Natural killer cell (primary cell): ENCODE data around the gene SCYL3. TPM values are rescaled to one million over a fixed set of nuclear protein-coding genes. Genes with fewer than 3 reads are reported as not detected.

Source experiments
- ATAC-seq, 3 donors: fragments of 150-1000 bp in 2 of 3; fragments of 200-7000 bp in 1 of 3; cut with Tn5 transposase; 1 replicate in 1 of 3; 2 replicates in 2 of 3; pipeline ENCODE4 v1.10.0; 2021; ENCODE audit warnings: mild to moderate bottlenecking in 2 of 3, moderate library complexity in 2 of 3
- DNase-seq, 2 donors: peaks; one replicate each; pipeline versions ENCODE4 v3.0.0 to v3.0.0-alpha.2; 2013 to 2021; ENCODE audit warnings: mixed read lengths in 1 of 2
- H3K27ac ChIP-seq: one replicate; pipeline ENCODE4 v1.5.1; 2013; ENCODE audit warnings: mild to moderate bottlenecking, low read length
- H3K27me3 ChIP-seq: one replicate; pipeline ENCODE4 v1.6.1; 2013; ENCODE audit warnings: low read length; ENCODE audit not compliant: control insufficient read depth, insufficient read depth
- H3K36me3 ChIP-seq: one replicate; pipeline ENCODE4 v1.6.1; 2013; ENCODE audit warnings: low read length; ENCODE audit not compliant: control insufficient read depth, insufficient read depth
- H3K4me1 ChIP-seq: one replicate; pipeline ENCODE4 v1.6.1; 2013; ENCODE audit warnings: low read length; ENCODE audit not compliant: control insufficient read depth, insufficient read depth
- H3K4me3 ChIP-seq: one replicate; pipeline ENCODE4 v1.5.1; 2013; ENCODE audit warnings: low read length
- H3K9me3 ChIP-seq: one replicate; pipeline ENCODE4 v1.6.1; 2013; ENCODE audit warnings: low read length; ENCODE audit not compliant: control insufficient read depth, insufficient read depth
- H3K27ac Mint-ChIP-seq, 2 donors: one replicate each; pipeline ENCODE4 v1.8.0; 2022; ENCODE audit warnings: mild to moderate bottlenecking in 2 of 2, mixed read lengths in 2 of 2, moderate library complexity in 1 of 2
- H3K27me3 Mint-ChIP-seq, 2 donors: one replicate each; pipeline ENCODE4 v1.8.0; 2022; ENCODE audit warnings: low read depth in 2 of 2, mixed read lengths in 2 of 2
- H3K36me3 Mint-ChIP-seq: one replicate; pipeline ENCODE4 v1.8.0; 2022; ENCODE audit warnings: mixed read lengths
- H3K4me1 Mint-ChIP-seq, 2 donors: one replicate each; pipeline ENCODE4 v1.8.0; 2022; ENCODE audit warnings: mixed read lengths in 2 of 2
- H3K4me3 Mint-ChIP-seq: one replicate; pipeline ENCODE4 v1.8.0; 2022; ENCODE audit warnings: mild to moderate bottlenecking, moderate library complexity, mixed read lengths
- H3K9me3 Mint-ChIP-seq, 2 donors: one replicate each; pipeline ENCODE4 v1.8.0; 2022; ENCODE audit warnings: mixed read lengths in 2 of 2
- WGBS: methylation state at CpG from one replicate; pipeline ENCODE4 v1.1.7; 2013; ENCODE audit warnings: missing lambda C conversion rate; ENCODE audit not compliant: insufficient coverage; 5-methylcytosine and 5-hydroxymethylcytosine counted together
- intact Hi-C: fragments of 100-400 bp; cut with micrococcal nuclease; formaldehyde crosslinking; loops from one replicate; pipeline ENCODE4 v1.14.2; 2022
- total RNA-seq, 4 donors: library from RNA; stranded (reverse); fragments of 120-200 nt in 1 of 4; gene quantifications; one replicate each; pipeline versions ENCODE4 v1.2.3 to v1.2.4, GENCODE V29; 2013 to 2022
- TF ChIP-seq, protein P1 (sequence below): fragments of 200-600 bp; IDR thresholded peaks from one replicate; pipeline ENCODE4 v1.8.0; 2022; ENCODE audit warnings: antibody characterized with exemption

The SCYL3 gene
- total RNA-seq, 3 donors from 2014 or later (not counting 1 experiment from before 2014, with no cell fraction given): 6.0 to 12.3 (median 7.0) TPM

DNA sequence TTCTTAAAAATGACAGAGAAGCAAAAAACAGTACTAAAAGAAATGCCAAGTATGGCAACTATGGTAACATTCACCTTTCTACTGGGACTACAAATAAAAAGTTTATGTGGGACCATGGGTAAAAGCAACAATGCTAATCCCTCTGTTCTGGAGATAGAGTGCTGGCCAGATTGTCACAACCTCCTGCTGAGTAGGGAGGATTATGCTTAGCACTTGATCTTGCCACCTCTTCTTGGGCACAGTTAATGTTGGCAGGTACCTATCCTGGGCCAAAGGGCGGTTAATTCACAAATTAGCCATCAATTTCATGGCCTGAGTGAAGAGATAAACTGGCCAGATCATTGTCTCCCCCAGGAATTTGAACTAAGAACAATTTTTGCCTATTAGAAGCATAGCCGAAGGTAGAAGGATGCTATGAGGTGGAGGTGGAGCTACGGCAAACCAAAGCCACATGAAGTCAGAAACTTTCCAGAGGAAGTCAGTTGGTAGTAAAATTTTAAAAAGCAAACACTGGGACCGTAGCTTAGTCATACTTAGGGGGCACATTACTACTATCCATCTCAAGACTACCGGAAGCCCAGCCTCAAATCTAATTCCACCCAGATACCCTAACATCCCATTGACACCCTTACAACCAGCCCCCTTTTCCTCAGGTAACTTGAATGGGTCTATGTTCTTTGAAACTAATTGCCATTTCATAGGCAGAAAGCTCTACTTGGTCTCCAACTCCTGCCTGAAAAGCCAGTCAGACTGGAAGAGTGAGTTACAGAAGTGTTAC, 2.7 kb downstream of the SCYL3 start:
- H3K27ac ChIP-seq: peak overlapping the region; percentile 78
- peaks cover 27% of the 10 kb centered on the region for H3K36me3 ChIP-seq
- H3K4me3 Mint-ChIP-seq: peak overlapping the region; percentile 78
- H3K9me3 Mint-ChIP-seq: no peaks in the 10 kb centered on the region
- intact Hi-C loops: loop anchor here (5.0 kb wide), 4 partner anchors 199 to 1891 kb away; partner anchors contain the start of genes GORAB, METTL13 and PRRC2C
- no peak overlapping the region for H3K4me3 ChIP-seq
- ATAC-seq (peak in 2 of 3 donors; percentile 9 to 31), DNase-seq (peak in 1 of 2 donors; percentile 78)
- H3K9me3 ChIP-seq: no peaks in the 10 kb centered on the region
- peak overlapping the region; percentile 100 for H3K27ac Mint-ChIP-seq
- H3K4me1 Mint-ChIP-seq: peaks cover 46 to 49% of the 10 kb centered on the region in 2 donors
- TF ChIP-seq, protein P1, sequence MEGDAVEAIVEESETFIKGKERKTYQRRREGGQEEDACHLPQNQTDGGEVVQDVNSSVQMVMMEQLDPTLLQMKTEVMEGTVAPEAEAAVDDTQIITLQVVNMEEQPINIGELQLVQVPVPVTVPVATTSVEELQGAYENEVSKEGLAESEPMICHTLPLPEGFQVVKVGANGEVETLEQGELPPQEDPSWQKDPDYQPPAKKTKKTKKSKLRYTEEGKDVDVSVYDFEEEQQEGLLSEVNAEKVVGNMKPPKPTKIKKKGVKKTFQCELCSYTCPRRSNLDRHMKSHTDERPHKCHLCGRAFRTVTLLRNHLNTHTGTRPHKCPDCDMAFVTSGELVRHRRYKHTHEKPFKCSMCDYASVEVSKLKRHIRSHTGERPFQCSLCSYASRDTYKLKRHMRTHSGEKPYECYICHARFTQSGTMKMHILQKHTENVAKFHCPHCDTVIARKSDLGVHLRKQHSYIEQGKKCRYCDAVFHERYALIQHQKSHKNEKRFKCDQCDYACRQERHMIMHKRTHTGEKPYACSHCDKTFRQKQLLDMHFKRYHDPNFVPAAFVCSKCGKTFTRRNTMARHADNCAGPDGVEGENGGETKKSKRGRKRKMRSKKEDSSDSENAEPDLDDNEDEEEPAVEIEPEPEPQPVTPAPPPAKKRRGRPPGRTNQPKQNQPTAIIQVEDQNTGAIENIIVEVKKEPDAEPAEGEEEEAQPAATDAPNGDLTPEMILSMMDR: no peak
- 17% methylated on average over 5 of the region's 5 CpGs for WGBS
- peaks cover 8% of the 10 kb centered on the region for H3K36me3 Mint-ChIP-seq
- H3K4me1 ChIP-seq: peaks cover 20% of the 10 kb centered on the region
- H3K27me3 Mint-ChIP-seq: peaks cover 0 to 4% of the 10 kb centered on the region in 2 donors
- H3K27me3 ChIP-seq: no peaks in the 10 kb centered on the region

GRCh38 chr1:169889871-169890270, 3.8 kb downstream of the SCYL3 start:
- 95% methylated on average over 2 of the region's 2 CpGs for WGBS
- H3K4me3 Mint-ChIP-seq: no peak overlapping the region
- no peak for ATAC-seq

GRCh38 chr1:169886931-169887330, 6.8 kb downstream of the SCYL3 start:
- no peak for DNase-seq
- Mint-ChIP-seq H3K4me1 (peaks cover 37 to 42% of the 10 kb centered on the region in 2 donors), H3K9me3 (no peaks in the 10 kb centered on the region), H3K27me3 (no peaks in the 10 kb centered on the region), H3K36me3 (peaks cover 14% of the 10 kb centered on the region), H3K4me3 (no peak overlapping the region), H3K27ac (no peak overlapping the region)
- H3K4me1 ChIP-seq: peaks cover 11% of the 10 kb centered on the region
- no peaks in the 10 kb centered on the region for H3K9me3 ChIP-seq
- no peaks in the 10 kb centered on the region for H3K27me3 ChIP-seq
- ATAC-seq: no peak
- TF ChIP-seq, protein P1: no peak
- 90% methylated on average over 1 of the region's 2 CpGs for WGBS
- H3K4me3 ChIP-seq: no peak overlapping the region
- H3K36me3 ChIP-seq: peaks cover 36% of the 10 kb centered on the region
- no peak overlapping the region for H3K27ac ChIP-seq
- intact Hi-C loops: no loop called here

More at GRCh38 chr1:169889871-169890270, 3.8 kb downstream of the SCYL3 start:
- no peak for DNase-seq
- Histone ChIP-seq H3K4me1 (peaks cover 20% of the 10 kb centered on the region), H3K27me3 (no peaks in the 10 kb centered on the region), H3K4me3 (no peak overlapping the region), H3K9me3 (no peaks in the 10 kb centered on the region), H3K27ac (no peak overlapping the region), H3K36me3 (peaks cover 34% of the 10 kb centered on the region)
- Mint-ChIP-seq H3K4me1 (peaks cover 46 to 54% of the 10 kb centered on the region in 2 donors), H3K27ac (peak overlapping the region in 1 of 2 donors; percentile 40), H3K36me3 (peaks cover 14% of the 10 kb centered on the region), H3K27me3 (peaks cover 0 to 3% of the 10 kb centered on the region in 2 donors), H3K9me3 (no peaks in the 10 kb centered on the region)
- TF ChIP-seq, protein P1: no peak
- intact Hi-C loops: loop anchor here (5.0 kb wide), 4 partner anchors 198 to 1892 kb away; partner anchors contain the start of genes GORAB, METTL13 and PRRC2C
